Common myeloid progenitor, CD34-positive (primary cell): ENCODE measurements around the gene GLP1R.
"Not testable (repeated sequence)": the region's sequence is repeated elsewhere in the genome, so short reads cannot be mapped to it uniquely, and the experiment has no call there.

Experiments used
- CTCF ChIA-PET: fragments of 350-600 bp; sonication (Branson Sonifier 250); formaldehyde crosslinking; loops from one replicate; lab custom pipeline; 2021; ENCODE audit warnings: antibody characterized with exemption; lab: Charles Lee
- POLR2A ChIA-PET: fragments of 350-600 bp; sonication (Branson Sonifier 250); formaldehyde crosslinking; loops from one replicate; lab custom pipeline; 2021; ENCODE audit warnings: antibody characterized with exemption; lab: Charles Lee
- DNase-seq, 3 donors: peaks; one replicate each; pipeline versions ENCODE4 v3.0.0 to v3.0.0-alpha.2; 2013
- H3K27ac ChIP-seq, 2 experiments: 1 replicate in 1 of 2; 2 replicates in 1 of 2; pipeline ENCODE4 v1.7.0; 2013; ENCODE audit warnings: inconsistent platforms in 2 of 2, low read length in 2 of 2, mild to moderate bottlenecking in 2 of 2, low read depth in 1 of 2, moderate library complexity in 1 of 2; ENCODE audit not compliant: severe bottlenecking in 2 of 2, insufficient read depth in 1 of 2, poor library complexity in 1 of 2
- H3K27me3 ChIP-seq, 5 experiments: replicated peaks in 2 of 5; 1 replicate in 3 of 5; 2 replicates in 2 of 5; pipeline versions ENCODE4 v1.6.1 to v1.7.0; 2013; ENCODE audit warnings: low read length in 4 of 5, mild to moderate bottlenecking in 2 of 5, moderate library complexity in 2 of 5, inconsistent platforms in 1 of 5; ENCODE audit not compliant: insufficient read depth in 5 of 5, control insufficient read depth in 4 of 5
- H3K36me3 ChIP-seq, 4 experiments: 1 replicate in 2 of 4; 2 replicates in 2 of 4; pipeline versions ENCODE4 v1.6.1 to v1.7.0; 2013; ENCODE audit warnings: low read length in 3 of 4, control low read depth in 1 of 4, mild to moderate bottlenecking in 1 of 4; ENCODE audit not compliant: control insufficient read depth in 4 of 4, insufficient read depth in 4 of 4
- H3K4me1 ChIP-seq, 4 experiments: 1 replicate in 3 of 4; 2 replicates in 1 of 4; pipeline versions ENCODE4 v1.6.1 to v1.7.1; 2013; ENCODE audit warnings: low read length in 3 of 4, mild to moderate bottlenecking in 3 of 4, control low read depth in 1 of 4, inconsistent platforms in 1 of 4, moderate library complexity in 1 of 4; ENCODE audit not compliant: control insufficient read depth in 4 of 4, insufficient read depth in 4 of 4; ENCODE audit errors: control extremely low read depth in 1 of 4
- H3K4me3 ChIP-seq, 7 experiments: 1 replicate in 4 of 7; 2 replicates in 3 of 7; pipeline versions ENCODE4 v1.5.1 to v1.7.0; 2013; ENCODE audit warnings: mild to moderate bottlenecking in 7 of 7, low read length in 6 of 7, moderate library complexity in 6 of 7, inconsistent platforms in 2 of 7, low read depth in 2 of 7, control low read depth in 1 of 7; ENCODE audit not compliant: insufficient read depth in 4 of 7, control insufficient read depth in 1 of 7; ENCODE audit errors: extremely low read depth in 1 of 7
- H3K9me3 ChIP-seq, 5 experiments: 1 replicate in 4 of 5; 2 replicates in 1 of 5; pipeline versions ENCODE4 v1.6.1 to v1.7.1; 2013; ENCODE audit warnings: low read length in 4 of 5, mild to moderate bottlenecking in 2 of 5, inconsistent platforms in 1 of 5, low read depth in 1 of 5, moderate library complexity in 1 of 5; ENCODE audit not compliant: control insufficient read depth in 4 of 5, insufficient read depth in 2 of 5; ENCODE audit errors: control extremely low read depth in 1 of 5
- WGBS: methylation state at CpG from one replicate; pipeline ENCODE4 v1.1.5; 2013; ENCODE audit not compliant: insufficient coverage; 5-methylcytosine and 5-hydroxymethylcytosine counted together

Gene GLP1R

GRCh38 chr6:39128832-39129231 lies 80.3 kb downstream of the GLP1R start:
- H3K9me3 ChIP-seq, result peaks cover 0 to 4% (median 0%) of the 10 kb centered on the region in 5 experiments
- H3K27ac ChIP-seq, result no peak overlapping the region
- no peak for DNase-seq
- H3K36me3 ChIP-seq, result no peaks in the 10 kb centered on the region
- H3K27me3 ChIP-seq, result peaks cover 0 to 3% (median 0%) of the 10 kb centered on the region in 5 experiments
- H3K4me3 ChIP-seq, result no peak overlapping the region
- H3K4me1 ChIP-seq, result no peaks in the 10 kb centered on the region
- ChIA-PET POLR2A (no interaction called here), CTCF (interaction anchor here (1.6 to 2.2 kb wide), 2 partner anchors 9 to 38 kb away, joined by 4 to 6 read pairs; no protein-coding TSS in a partner anchor)

- 86% methylated on average over 1 of the region's 1 CpG for WGBS
- ChIA-PET POLR2A (no interaction called here), CTCF (no interaction called here)
- peaks cover 0 to 3% (median 0%) of the 10 kb centered on the region in 5 experiments for H3K27me3 ChIP-seq
- DNase-seq, result no peak
- H3K27ac ChIP-seq, result no peak overlapping the region
- no peaks in the 10 kb centered on the region for H3K4me1 ChIP-seq
- H3K36me3 ChIP-seq, result no peaks in the 10 kb centered on the region
- H3K4me3 ChIP-seq, result no peak overlapping the region
- peaks cover 0 to 4% (median 0%) of the 10 kb centered on the region in 5 experiments for H3K9me3 ChIP-seq
Observed at GRCh38 chr6:39130691-39131090, 82.1 kb downstream of the GLP1R start.

GRCh38 chr6:39134761-39135160 lies 86.2 kb downstream of the GLP1R start:
- WGBS, result 76% methylated on average over 3 of the region's 3 CpGs
- H3K4me3 ChIP-seq, H3K27me3 ChIP-seq, DNase-seq, H3K4me1 ChIP-seq, H3K27ac ChIP-seq, POLR2A ChIA-PET, H3K36me3 ChIP-seq, CTCF ChIA-PET: not testable (repeated sequence)
- H3K9me3 ChIP-seq, result peaks cover 0 to 16% (median 4%) of the 10 kb centered on the region in 5 experiments

GRCh38 chr6:39136207-39136606 lies 87.6 kb downstream of the GLP1R start:
- POLR2A ChIA-PET, H3K36me3 ChIP-seq, H3K4me3 ChIP-seq, H3K4me1 ChIP-seq, H3K27ac ChIP-seq, CTCF ChIA-PET, DNase-seq: not testable (repeated sequence)
- 72% methylated on average over 4 of the region's 7 CpGs for WGBS
- H3K9me3 ChIP-seq, result peaks cover 0 to 16% (median 4%) of the 10 kb centered on the region in 5 experiments
- peaks cover 2 to 16% (median 3%) of the 10 kb centered on the region in 5 experiments for H3K27me3 ChIP-seq

GRCh38 chr6:39137245-39137644 lies 88.7 kb downstream of the GLP1R start:
- POLR2A ChIA-PET, result no interaction called here

More at GRCh38 chr6:39137245-39137644, 88.7 kb downstream of the GLP1R start:
- no peak overlapping the region for H3K4me3 ChIP-seq
- no peaks in the 10 kb centered on the region for H3K36me3 ChIP-seq
- peak; percentile 40 to 80 (median 75) for DNase-seq
- peaks cover 2 to 16% (median 3%) of the 10 kb centered on the region in 5 experiments for H3K27me3 ChIP-seq
- peaks cover 0 to 16% (median 4%) of the 10 kb centered on the region in 5 experiments for H3K9me3 ChIP-seq
- no peaks in the 10 kb centered on the region for H3K4me1 ChIP-seq
- no peak overlapping the region for H3K27ac ChIP-seq
- CTCF ChIA-PET, result interaction anchor here (0.7 to 1.4 kb wide), 4 partner anchors 13 to 140 kb away, joined by 3 to 4 read pairs (median 4); no protein-coding TSS in a partner anchor
- whole genome bisulfite sequencing, result 53% methylated on average over 2 of the region's 2 CpGs
